ENCODE data around the gene DGCR2.
"Not testable (repeated sequence)": the region's sequence is repeated elsewhere in the genome, so short reads cannot be mapped to it uniquely, and the experiment has no call there.

The DGCR2 gene

DNA sequence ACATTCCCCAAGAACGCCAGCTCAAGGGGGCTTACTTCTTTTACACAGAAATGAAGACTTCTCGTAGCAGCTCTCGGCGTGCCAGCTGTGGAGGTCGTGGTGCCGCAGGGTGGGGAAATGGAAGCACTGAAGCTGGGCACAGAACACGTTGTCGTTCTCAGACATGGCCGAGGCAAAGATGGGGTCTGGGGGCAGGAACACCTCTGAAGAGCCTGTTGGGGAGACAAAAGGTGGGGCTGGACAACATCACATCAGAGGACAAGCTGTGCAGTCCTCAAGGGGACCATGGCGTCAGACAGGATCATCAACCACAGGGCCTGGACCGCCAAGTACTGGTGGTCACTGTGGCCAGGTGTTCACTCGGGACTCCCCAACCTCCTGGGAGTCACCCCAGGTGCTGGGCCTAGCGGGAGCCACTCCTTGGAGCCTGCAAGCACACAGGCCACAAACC lies 65.2 kb downstream of the DGCR2 start:
- DNase-seq: no peak

DNA sequence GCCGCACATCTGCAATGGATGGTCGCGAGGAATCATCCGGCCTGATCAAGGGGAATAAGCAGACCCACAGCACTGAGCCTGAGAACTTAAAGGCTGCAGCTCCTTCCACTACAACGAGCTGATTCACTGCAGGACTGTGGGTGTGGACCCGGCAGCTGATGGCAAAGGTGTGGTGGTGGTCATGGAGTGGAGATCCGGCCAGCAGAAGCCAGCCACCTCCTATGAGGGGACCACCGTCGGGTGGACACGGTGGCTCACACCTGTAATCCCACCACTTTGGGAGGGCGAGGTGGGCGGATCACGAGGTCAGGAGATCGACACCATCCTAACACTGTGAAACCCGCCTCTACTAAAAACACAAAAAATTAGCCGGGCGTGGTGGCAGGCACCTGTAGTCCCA lies 66.4 kb downstream of the DGCR2 start:
- no peak for DNase-seq

DNA sequence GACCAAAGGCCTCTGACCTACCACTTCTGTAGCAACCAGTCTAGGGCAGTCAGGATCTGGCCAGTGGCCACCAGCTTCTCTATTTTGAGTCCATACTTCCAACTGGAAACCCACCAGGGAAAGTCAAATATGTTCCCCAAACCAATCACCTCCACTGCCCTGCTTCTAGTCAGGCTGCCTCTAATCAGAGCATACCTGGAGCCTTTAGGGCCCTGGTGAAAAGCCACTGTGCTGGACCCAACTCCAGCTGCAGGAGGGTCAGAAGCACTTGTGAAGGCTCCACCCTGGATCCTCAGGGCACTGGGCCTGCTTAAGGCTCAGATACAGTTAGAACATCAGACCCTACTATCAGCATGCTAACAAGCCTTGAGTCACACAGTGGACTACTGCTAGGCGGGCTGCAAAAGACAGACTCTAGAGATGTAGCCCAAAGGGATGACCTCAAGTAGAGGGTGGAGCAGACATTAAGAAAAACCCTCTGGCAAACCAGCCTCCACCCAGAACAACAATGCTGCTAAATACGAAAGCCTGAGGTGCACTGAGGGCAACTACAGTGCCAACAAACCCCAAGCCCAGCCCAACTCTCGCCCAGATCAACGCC lies 69.2 kb downstream of the DGCR2 start:
- no peak for DNase-seq

DNA sequence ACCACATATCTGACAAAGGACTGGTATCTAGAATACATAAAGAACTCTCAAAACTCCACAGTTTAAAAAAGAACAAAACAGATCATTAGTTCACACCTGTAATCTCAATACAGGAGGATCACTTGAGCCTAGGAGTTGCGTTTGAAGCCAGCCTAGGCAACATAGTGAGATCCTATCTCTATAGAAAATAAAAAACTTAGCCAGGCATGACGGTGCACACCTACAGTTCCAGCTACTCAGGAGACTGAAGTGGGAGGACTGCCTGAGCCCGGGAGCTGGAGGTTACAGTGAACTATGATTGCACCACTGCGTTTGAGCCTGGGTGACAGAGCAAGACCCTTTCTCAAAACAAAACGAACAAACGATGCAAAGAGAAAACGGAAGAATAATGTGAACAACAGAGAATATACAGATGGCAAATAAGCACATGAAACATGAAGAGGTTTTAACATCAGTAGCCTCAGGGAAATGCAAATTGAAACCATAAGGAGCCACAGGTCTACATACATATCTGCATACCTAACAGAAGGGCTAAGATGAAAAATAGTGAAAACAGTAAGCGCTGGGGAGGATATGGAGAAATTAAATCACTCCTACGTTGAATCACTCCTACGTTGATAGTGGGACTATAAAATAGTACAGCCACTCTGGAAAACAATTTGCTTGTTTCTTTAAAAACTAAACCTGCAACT lies 70.7 kb downstream of the DGCR2 start:
- no peak for DNase-seq

DNA sequence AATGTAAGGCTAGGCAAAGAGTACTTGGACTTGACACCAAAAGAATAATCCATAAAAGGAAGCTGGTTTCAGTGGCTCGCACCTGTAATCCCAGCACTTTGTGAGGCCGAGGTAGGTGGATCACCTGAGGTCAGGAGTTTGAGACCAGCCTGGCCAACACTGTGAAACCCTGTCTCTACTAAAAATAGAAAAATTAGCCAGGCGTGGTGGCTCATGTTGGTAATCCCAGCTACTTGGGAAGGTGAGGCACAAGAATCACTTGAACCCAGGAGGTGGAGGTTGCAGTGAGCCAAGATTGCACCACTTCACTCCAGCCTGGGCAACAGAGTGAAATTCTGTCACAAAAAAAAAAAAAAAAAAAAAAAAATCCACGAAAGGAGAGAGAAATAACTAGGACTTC lies 71.4 kb downstream of the DGCR2 start:
- not testable (repeated sequence) for DNase-seq

DNA sequence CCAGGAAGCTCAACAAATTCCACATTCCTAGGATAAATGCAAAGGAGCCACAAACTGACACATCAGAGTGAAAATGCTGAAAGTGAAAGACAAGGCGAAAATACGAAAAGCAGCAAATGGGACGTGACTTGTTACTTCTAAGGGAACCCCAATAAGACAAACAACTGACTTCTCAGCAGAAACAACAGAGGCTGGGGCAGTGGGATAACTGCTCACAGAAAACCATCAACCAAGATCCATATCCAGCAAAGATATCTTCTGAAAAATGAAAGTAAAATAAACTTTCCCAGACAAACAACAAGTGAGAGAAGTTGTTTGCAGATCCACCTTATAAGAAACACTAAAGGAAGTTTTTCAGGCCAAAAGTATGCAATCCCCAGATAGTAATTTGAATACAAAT lies 72.1 kb downstream of the DGCR2 start:
- DNase-seq: no peak

DNA sequence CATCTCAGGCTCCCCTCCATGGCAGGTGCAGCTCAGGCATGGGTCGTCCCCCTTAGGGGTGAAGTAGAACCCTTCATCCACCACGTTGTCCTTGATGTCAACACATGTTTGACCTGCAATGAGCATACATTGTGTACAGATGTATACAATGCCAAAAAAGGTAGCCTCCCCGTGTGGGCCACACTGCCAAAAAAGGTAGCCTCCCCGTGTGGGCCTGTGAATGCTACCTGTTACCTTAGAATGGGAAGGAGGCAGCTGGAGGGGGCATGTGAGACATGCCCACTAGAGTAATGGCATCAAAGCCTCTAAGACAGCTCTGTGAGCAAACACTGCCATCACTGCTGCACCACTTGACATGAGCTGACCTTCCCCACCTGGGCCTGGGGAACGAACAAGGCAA lies 73.7 kb downstream of the DGCR2 start:
- DNase-seq: no peak

DNA sequence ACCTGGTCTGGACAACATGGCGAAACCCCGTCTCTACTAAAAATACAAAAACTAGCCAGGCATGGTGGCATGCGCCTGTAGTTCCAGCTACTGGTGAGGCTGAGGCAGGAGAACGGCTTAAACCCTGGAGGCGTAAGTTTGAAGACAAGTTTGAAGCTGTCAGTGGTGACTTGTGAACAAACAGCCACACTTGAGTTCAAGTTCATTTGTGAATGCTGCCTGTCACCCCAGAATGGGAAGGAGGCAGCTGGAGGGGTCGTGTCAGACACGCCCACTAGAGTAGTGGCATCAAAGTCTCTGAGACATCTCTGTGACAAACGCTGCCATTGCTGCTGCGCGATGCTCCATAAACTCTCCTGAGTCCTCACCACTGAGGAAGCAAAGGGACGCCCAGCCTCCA lies 74.2 kb downstream of the DGCR2 start:
- no peak for DNase-seq

DNA sequence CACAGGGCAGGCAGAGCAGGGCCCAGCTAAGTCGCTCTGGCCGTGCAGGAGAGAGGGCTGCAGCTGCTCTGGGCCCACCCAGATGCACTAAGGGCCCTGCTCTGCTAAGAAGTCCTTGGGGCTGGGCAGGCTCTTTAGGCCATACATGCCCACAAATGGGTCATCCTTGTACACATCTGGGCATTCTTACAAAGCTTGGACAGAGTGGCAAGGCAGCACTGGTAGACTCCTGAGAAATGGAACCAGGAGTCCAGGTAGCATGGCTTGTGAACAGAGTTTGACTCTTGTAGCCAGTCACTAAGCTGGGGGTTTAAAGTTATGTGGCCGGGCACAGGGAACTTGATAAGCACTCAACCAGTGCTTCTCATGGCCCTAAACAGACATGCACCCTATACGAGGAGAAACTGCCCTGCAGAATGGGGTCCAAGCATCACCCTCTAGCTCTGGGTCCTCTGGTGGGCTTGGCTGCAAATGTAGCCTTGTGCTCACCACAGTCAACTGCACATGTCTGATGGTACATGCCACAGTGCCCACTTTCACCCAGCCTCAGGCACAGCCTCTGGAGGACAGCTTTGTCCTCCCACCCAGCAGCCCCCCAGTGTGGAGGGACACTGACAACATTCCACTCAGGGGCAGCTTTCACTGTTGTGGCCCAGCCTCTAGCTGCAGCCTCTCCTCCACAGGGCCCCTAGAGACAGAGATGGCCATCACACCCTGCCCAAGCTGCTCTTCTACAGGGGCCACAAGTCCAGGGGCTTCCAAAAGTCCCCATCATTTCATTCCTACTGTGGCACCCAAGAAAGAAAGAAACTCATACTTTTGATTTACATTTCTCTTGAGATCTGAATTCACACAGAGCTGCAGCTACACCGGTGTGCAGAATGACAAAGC lies 75.2 kb downstream of the DGCR2 start:
- no peak for DNase-seq

DNA sequence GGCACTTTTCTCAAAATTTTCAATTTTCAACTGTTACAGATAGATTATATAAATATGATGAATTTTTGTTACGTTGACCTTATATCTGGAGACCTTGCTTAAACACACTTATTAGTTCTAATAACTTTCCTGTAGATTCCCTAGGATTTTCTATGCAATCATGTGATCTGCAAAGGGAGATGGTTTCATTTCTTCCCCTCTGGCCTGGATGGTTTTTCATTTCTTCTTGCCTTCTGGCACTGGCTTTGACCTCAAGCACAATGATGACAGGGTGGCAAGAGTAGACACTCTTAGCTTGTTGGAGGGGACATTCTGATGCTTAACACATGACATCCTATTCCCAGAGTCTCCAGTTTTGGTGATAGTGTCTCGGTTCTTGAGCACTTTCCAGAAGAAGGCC lies 75.9 kb downstream of the DGCR2 start:
- no peak for DNase-seq

DNA sequence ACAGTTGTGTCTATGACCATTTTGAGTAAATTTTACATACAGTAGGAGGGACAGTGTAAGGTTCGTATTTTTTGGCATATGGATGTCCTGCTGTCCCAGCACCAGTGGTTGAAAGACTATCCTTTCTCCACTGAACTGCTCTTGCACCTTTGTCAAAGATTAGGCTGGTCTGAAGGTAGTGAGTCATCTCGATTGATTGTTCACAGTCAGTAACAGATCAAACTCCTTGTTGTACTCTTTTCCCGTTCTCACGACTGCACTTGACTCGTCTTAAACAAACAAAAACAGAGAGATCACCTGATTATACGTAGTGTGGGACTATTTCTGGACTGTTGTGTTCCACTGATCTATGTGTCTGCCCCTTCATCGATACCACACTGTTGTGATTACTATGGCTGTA lies 77.1 kb downstream of the DGCR2 start:
- DNase-seq: no peak

DNA sequence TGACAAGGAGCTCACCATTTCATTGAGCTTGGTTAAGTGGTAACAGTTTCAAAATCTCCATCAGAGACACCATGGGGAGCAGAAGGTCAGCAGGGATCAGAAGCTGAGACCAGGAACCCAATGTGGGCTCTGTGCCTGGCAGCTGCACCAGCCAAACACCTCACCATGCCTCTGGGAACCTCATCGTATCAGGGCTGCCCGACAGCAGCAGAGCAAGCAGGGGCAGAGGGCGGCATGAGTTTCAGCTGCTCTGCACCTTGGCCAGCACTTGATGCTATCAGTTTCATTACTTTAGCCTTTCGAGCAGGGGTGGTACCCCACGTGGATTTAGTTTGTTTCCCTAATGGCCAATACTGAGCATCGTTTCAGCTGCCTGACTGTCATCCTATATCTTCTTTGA lies 77.8 kb downstream of the DGCR2 start:
- no peak for DNase-seq

DNA sequence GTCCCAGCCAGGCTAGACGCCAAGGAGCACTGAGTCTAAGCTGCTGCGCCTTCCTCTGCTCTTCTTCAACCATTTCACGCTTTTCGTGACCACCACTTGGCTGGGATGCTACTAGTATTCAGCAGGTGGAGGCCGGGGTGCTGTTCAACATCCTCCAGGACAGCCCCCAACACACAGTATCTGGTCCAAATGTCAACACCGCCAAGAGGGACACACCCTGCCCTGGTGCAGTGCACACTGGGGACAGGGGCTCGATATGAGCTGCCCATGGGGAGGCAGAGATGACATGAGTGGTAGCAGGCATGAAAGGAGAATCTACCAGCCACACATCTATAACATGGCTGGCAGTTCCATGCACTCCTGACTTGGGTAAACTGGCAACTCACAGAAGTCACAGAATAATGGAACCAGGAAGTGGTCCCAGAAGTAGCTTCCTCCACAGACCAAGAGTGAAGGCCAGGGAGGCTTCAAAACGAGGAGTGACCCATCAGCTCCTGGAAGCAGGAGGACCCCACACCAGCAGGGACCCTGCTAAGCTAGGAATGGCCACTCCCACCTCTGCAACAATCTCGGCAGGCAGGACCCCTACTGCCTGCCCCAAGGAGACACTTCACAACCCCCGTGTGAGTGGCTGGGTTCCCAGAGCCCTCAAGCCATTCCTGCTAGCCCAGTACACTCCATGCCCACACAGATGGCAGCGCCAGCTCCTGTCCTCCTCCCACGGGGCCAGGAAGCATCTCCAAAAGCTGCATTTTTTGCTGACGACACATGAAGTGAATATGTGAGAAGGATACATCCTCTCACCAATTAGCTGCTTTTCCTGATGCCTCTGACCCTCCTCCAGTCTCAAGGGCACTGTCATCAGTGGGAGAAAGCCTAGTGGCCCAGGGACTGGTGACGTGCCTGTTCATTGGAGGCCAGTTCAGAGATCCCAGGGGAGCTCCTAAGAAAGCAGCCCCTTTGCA lies 78.8 kb downstream of the DGCR2 start:
- DNase-seq: no peak

DNA sequence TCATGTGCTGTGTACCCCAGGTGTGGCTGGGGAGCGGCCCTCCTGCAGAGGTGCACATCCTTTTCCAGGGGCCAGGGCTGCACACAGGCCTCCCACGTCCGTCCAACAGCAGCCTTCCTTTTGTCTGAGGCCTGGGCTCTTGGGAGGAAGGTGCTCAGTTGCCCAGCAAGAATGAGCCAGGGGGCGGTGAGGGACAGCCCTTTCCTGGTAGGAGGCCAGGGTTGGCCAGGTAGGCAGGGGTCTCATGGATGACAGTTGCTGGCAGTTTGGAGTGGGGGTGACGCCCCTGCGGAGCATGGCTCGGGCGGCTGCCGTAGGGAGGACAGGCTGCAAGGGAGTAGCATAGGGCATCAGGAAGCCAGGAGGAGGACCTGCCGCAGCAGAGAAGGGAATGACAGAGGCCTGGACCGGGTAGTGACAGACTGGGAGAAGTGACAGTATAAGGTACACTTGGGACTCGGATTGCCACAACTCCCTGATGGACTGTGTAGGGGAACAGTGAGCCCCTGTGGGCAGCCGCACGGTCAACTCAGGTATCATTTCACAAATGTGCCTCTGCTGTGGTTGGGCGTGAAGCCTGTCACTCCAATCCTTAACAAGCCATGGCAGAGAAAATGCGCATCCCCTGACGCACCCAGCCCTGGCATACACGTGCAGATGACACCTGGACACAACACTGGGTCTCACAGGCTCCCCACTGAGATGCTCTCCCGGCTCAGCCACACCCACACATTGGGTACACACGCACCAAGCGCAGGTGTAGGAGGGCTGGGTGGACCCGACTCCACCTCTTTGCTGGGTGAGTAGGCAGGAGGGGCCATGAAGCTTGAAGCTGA lies 79.7 kb downstream of the DGCR2 start:
- no peak for DNase-seq

DNA sequence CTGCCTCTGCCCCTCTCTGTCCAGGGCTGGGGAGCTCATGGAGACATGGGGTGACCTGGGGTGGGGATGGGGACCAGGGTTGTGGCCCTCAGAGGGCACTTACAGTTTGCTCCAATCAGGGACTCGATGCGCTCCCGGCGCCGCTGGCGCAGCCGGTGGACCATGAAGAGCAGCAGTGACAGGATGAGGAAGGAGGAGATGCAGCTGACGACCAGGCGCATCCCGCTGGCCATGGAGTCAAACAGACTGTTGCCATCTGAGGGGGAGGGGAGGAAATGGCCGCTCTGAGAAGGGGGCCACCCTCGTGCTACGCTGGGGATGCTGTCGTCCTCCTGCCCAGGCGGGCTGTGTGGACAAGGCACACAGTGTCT lies 80.5 kb downstream of the DGCR2 start:
- no peak for DNase-seq

DNA sequence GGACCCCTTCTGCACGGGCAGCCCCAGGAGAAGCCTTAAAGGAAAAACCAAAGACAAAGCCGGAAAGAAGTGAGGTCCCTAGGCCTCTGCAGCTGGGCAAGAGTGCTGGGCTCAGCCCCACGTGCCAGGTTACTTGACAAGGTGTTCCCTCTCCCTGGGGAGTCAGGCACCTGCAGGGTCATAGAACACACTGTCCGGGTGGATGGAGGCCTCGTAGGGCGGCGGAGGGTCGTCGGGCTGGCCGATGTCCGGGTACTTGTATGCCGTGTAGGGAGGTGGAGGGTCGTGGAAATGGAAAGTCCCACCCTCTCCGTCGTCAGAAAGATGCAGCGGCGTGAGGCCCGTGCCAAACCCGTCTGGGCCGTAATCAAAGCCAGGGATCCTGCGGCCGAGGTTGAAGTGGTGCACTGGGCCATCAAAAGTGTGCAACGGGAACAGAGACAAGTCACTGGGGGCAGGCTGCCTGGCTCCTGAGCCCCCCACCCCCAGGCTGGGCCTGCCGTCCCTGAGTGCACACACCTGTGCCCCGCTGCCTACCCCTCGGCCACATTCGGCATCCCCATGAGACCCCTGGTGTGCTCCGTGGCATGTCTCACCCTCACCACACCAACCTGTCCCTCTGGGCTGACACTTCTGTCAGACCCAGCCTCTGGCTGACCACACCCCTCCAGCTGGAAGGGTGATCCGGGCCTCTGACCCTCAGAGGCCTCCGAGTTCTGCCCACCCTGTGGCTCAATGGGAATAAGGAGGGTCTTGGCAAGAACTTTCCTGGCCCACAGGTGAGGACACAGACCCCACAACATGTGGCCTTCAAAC lies 81.1 kb downstream of the DGCR2 start:
- DNase-seq: no peak

DNA sequence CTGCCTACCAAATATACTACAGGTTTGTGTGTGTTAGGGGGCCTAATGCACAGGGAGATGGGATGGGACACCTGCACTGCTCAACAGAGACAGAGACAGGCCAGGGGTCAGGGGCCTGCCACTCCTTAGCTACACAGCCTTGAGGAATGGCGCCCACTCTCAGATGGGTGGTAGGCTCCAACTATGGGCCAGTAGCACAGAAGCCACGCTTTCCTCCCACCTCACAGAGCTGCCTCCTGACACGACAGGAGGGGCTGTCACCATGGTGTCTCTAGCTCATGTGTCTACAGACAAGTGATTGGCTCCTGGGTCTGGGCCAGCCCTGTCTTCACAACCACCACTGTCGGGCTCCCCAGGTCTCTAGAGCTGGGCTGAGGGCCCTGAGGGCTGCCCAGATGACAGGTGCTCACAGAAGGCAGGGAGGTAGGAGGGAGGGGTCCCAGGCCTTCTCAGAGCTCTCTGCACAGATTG lies 81.8 kb downstream of the DGCR2 start:
- DNase-seq: no peak

DNA sequence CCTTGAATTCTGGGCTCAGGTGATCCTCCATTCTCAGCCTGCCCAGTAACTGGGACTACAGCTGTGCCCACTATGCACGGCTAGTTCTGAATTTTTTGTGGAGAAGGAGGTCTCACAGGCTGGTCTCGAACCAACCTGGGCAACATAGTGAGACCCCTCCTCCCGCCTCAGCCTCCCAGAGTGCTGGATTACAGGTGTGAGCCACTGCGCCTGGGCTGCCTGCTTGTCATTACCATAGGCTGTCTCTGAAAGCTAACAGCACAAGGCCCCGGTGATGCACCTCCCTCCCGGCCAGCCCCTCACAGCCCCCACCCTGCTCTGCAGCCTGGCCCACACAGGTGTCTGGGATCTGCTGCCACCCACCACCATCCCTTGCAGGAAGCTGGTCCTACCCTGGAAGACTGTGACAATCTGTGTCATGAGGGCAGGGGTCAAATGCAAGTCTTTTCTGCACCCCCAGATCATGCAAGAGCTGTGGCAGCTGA lies 82.4 kb downstream of the DGCR2 start:
- DNase-seq: no peak

DNA sequence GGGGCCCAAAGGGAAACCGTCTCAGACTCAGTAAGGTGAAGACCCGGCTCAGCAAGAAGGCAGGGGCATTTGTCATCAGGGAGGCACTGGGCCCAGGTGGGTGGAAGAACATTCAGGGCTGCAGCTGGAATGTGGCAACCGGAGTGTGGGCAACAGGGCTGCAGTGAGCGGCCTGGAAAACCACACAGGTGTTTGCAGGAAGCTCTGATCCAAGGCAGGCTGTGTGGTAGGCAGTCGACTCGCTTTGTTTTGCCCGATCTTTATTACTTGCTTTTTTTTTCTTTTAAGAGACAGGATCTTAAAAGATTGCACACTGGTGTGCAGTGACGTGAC lies 82.8 kb downstream of the DGCR2 start:
- DNase-seq: no peak

DNA sequence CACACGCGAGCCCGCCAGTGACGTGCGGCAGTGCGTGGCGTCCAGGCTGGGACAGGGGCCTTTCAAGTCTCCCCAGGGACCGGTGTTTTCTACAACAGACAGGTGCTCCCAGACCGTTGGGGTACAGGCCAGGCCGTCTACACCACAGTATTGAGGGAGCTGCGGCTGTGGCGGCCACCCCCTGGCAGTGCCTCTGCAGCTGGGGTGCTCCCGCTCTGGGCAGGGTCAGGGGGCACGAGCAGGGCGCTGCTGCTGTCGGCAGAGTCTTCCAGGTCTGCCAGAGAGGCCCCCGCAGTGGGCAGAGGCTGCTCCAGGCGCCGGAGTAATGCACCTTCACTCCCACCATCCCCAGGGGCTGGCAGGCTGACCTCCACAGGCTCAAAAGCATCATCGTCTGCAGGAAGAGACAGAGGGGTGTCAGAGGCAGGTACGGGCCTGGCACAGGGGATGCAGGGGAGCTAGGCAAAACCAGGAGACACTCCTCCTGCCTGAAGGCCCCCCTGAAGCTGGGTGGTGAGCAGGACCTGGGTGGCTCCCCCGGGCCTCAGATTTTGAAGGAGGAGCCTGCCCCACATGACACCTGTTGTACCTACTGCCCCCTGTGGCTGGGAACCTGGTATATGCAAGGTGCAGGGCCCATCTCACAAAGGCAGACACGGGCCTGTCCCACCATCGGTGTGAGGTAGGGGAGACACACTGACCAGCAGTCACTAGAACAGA lies 83.3 kb downstream of the DGCR2 start:
- no peak for DNase-seq

All from NCI-H1436 treated with DMSO at 0.1 percent for 48 hours (cell line).